ENCODE data around the gene PRLR. TPM values are rescaled to one million over a fixed set of nuclear protein-coding genes. Genes with fewer than 3 reads are reported as not detected.

Gene PRLR
- total and polyA plus RNA-seq, 4 donors: 3.5 to 44.5 (median 14.3) TPM

- H3K27me3 ChIP-seq (ENCODE audit: control insufficient read depth in 4 of 4, insufficient read depth in 4 of 4, low read length in 3 of 4): no peaks in the 10 kb centered on the region
- H3K4me1 ChIP-seq (ENCODE audit: control insufficient read depth in 4 of 4, insufficient read depth in 4 of 4, low read length in 3 of 4): no peaks in the 10 kb centered on the region
- H3K9me3 ChIP-seq (ENCODE audit: control insufficient read depth in 4 of 4, low read length in 3 of 4): no peaks in the 10 kb centered on the region
- H3K4me3 ChIP-seq (ENCODE audit: low read depth in 1 of 3, low read length in 3 of 3): no peak overlapping the region
- H3K9ac ChIP-seq (ENCODE audit: low read depth in 1 of 2, low read length in 2 of 2): no peak overlapping the region
- H3K36me3 ChIP-seq (ENCODE audit: control insufficient read depth in 4 of 4, insufficient read depth in 3 of 4, low read depth in 1 of 4, low read length in 3 of 4): no peaks in the 10 kb centered on the region
- WGBS: 85% methylated on average over 3 of the region's 3 CpGs
- TF ChIP-seq YY1 (IDR thresholded peaks at IDR 0.05) (no peak), EGR1 (IDR thresholded peaks at IDR 0.05; ENCODE audit: low read depth in 2 of 2) (no peak), ZBTB33 (IDR thresholded peaks at IDR 0.05) (no peak), CTCF (IDR thresholded peaks at IDR 0.05; ENCODE audit: low read depth, low read length, missing input control) (no peak), JUND (IDR thresholded peaks at IDR 0.05) (no peak), FOXA1 (IDR thresholded peaks at IDR 0.05) (no peak), HNF4G (IDR thresholded peaks at IDR 0.05) (no peak), NR2F2 (IDR thresholded peaks at IDR 0.05) (no peak), SP1 (IDR thresholded peaks at IDR 0.05) (no peak), RXRA (IDR thresholded peaks at IDR 0.05) (no peak)
- TF ChIP-seq, protein P1, sequence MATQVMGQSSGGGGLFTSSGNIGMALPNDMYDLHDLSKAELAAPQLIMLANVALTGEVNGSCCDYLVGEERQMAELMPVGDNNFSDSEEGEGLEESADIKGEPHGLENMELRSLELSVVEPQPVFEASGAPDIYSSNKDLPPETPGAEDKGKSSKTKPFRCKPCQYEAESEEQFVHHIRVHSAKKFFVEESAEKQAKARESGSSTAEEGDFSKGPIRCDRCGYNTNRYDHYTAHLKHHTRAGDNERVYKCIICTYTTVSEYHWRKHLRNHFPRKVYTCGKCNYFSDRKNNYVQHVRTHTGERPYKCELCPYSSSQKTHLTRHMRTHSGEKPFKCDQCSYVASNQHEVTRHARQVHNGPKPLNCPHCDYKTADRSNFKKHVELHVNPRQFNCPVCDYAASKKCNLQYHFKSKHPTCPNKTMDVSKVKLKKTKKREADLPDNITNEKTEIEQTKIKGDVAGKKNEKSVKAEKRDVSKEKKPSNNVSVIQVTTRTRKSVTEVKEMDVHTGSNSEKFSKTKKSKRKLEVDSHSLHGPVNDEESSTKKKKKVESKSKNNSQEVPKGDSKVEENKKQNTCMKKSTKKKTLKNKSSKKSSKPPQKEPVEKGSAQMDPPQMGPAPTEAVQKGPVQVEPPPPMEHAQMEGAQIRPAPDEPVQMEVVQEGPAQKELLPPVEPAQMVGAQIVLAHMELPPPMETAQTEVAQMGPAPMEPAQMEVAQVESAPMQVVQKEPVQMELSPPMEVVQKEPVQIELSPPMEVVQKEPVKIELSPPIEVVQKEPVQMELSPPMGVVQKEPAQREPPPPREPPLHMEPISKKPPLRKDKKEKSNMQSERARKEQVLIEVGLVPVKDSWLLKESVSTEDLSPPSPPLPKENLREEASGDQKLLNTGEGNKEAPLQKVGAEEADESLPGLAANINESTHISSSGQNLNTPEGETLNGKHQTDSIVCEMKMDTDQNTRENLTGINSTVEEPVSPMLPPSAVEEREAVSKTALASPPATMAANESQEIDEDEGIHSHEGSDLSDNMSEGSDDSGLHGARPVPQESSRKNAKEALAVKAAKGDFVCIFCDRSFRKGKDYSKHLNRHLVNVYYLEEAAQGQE (IDR thresholded peaks at IDR 0.05): no peak
- TF ChIP-seq, protein P2, sequence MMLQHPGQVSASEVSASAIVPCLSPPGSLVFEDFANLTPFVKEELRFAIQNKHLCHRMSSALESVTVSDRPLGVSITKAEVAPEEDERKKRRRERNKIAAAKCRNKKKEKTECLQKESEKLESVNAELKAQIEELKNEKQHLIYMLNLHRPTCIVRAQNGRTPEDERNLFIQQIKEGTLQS (IDR thresholded peaks at IDR 0.05): no peak
- no peak overlapping the region for H3K27ac ChIP-seq (ENCODE audit: low read depth in 1 of 2, low read length in 2 of 2)
- no peak for DNase-seq (ENCODE audit: low spot score)
These were observed 83.9 kb downstream of the PRLR start for GRCh38 chr5:35146406-35146805.

- Histone ChIP-seq H3K9me3 (ENCODE audit: control insufficient read depth in 4 of 4, low read length in 3 of 4) (no peaks in the 10 kb centered on the region), H3K27ac (ENCODE audit: low read depth in 1 of 2, low read length in 2 of 2) (no peak overlapping the region), H3K9ac (ENCODE audit: low read depth in 1 of 2, low read length in 2 of 2) (no peak overlapping the region), H3K36me3 (ENCODE audit: control insufficient read depth in 4 of 4, insufficient read depth in 3 of 4, low read depth in 1 of 4, low read length in 3 of 4) (no peaks in the 10 kb centered on the region), H3K4me1 (ENCODE audit: control insufficient read depth in 4 of 4, insufficient read depth in 4 of 4, low read length in 3 of 4) (no peaks in the 10 kb centered on the region), H3K27me3 (ENCODE audit: control insufficient read depth in 4 of 4, insufficient read depth in 4 of 4, low read length in 3 of 4) (no peaks in the 10 kb centered on the region), H3K4me3 (ENCODE audit: low read depth in 1 of 3, low read length in 3 of 3) (no peak overlapping the region)
- 97% methylated on average over 2 of the region's 2 CpGs for WGBS
- no peak for DNase-seq (ENCODE audit: low spot score)
- TF ChIP-seq SP1 (IDR thresholded peaks at IDR 0.05) (no peak), HNF4G (IDR thresholded peaks at IDR 0.05) (no peak)
- TF ChIP-seq, protein P3, sequence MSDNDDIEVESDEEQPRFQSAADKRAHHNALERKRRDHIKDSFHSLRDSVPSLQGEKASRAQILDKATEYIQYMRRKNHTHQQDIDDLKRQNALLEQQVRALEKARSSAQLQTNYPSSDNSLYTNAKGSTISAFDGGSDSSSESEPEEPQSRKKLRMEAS (IDR thresholded peaks at IDR 0.05): no peak
- TF ChIP-seq, protein P1 (IDR thresholded peaks at IDR 0.05): no peak
- TF ChIP-seq, protein P2 (IDR thresholded peaks at IDR 0.05): no peak
These were observed 84.5 kb downstream of the PRLR start for GRCh38 chr5:35145691-35146317.

Data from liver (tissue), 9 donors.